GM21360 (cell line): ENCODE results near the gene KDM2B.

Experiments used
- ATAC-seq: cut with Tn5 transposase; IDR thresholded peaks from one replicate; pipeline ENCODE4 v1.9.1; 2021; ENCODE audit warnings: mild to moderate bottlenecking, moderate library complexity; ENCODE audit not compliant: unreplicated experiment

KDM2B gene

DNA sequence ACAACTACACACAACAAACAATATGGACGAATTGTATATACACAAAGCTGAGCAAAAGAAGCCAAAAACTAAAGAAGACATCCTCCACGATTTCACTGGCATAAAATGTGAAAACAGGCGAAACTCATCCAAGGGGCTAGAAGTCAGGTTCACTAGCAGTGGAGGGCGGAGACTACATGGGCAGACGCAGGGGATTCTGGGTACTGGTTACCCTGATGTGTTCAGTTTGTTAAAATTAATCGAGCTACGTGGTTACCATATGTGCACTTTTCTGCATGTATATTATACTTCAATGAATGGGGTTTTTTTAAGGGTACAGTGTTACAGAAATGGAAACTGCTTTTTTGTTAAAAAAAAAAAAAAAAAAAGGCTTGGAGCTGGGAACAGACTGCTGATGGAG is 12.3 kb downstream of the KDM2B start:
- ATAC-seq = no peak

DNA sequence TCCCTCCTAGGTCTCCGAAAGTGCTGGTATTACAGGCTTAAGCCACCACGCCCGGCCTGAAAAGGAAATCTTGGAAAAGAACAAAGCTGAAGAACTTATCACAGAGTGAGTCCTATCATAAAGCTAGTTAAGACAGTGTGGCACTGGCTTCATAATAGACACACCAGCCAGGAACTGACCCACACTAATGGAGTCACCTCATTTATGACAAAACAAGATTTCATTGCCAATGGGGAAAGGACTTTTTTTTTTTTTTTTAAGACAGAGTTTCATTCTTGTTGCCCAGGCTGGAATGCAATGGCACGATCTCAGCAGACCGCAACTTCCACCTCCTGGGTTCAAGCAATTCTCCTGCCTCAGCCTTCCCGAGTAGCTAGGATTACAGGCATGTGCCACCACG is 15.7 kb downstream of the KDM2B start:
- ATAC-seq = no peak

DNA sequence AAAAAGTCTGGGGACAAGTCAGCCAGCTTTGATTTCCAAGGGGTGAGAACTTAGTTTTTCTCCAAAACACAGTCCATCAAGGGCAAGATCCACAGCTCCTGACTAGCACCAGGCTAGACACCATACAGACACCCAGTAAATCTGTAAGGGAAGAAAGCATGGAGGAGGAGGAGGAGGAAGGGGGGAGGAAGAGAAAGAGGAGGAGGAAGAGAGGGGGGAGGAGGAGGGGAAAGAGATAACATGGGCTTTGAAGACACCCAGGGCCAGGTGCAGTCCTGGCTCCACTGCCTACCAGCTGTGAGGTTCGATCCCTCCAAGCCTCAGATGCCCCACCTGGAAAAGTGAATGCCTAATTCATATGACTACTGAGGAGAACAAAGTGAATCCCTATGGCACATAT is 18.3 kb downstream of the KDM2B start:
- ATAC-seq = no peak

DNA sequence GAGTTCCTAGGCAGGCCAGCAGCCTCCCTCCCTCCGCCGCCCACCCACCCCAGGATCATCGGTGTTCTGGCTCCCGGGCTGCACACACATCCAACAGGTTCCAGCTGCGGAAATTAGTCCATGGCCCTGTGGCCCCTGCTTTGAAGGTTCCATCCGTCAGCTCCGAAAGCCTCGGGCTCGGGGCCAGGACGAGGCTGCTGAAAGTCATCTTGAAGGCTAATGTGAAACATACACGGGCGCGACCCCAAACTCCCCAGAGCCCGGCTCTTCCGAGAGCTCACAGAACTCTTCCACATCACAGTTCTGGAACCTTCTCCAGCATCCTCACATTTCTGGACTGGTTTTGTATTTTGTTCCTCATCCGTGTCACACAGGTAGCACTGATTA is 19.8 kb downstream of the KDM2B start:
- ATAC-seq = no peak

DNA sequence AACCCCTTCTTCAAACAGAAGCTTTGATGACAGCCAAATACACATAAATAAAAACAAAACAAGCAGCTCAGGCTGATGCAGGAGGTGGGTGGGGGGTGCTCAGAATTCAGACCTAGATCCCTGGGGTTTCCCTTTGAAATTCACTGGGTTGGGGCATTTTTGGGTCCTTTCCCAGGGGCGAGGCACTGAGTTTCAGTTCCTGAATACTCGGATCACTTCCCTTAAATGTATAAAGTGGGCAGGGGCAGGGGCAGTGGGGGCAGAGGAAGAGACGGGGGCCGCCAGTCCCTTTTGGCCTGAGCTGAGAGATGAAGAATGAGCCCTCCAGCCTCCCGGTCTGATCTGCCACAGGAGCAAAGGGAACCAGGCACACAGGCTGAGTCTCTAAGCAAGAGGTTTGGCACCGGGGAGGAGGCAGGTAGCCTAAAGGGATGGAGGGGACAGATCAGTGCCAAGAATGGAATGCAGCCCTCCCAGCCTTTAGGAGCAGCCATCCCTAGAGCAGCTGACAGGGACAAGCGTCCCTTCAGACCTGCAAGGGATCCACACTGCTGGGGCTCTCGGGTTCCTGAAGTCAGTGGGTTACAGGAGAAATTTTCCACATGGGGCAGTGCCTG is 20.3 kb downstream of the KDM2B start:
- ATAC-seq = no peak

DNA sequence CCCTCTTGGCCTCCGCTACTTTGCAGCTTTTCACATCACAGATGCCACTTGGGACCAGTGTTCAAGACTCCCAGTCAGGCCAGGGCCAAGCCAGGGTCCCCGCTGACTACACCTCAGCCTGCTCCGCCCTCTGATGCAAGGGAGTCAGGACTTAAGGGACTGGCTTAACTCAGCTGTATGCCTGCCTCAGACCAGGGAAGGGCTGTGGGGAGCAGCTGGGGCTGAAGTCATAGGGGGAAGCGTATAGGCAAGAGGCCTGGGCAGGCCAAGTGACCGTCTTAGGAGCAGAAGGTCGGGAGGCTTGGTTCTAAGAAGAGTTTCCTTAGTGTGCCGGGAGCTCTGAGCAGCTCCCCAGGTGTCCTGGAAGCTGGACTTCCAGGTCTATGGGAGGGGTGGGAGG is 21.9 kb downstream of the KDM2B start:
- ATAC-seq = no peak

DNA sequence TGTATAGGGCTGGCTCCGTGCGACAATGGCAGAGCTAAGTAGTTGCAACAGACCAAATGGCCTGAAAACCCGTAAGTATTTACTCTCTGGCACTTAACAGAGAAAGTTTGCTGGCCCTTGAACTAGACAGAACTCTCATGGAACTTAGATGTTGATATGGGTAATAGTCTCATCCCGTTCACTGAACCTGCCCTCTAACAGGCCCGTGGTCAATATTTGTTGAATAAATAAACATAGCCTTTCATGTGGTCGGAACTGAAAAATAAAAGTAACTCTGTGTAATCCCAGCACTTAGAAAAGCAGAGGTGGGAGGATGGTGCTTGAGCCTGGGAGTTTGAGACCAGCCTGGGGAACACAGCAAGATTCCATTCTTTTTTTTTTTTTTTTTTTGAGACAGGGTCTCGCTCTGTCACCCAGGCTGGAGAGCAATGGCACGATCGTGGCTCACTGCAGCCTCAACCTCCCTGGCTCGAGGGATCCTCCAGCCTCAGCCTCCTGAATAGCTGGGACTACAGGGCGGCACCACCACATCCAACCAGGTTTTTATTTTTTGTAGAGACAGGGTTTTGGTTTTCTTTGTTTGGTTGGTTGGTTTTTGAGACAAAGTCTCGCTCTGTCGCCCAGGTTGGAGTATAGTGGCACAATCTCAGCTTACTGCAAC is 29.7 kb downstream of the KDM2B start:
- ATAC-seq = no peak

DNA sequence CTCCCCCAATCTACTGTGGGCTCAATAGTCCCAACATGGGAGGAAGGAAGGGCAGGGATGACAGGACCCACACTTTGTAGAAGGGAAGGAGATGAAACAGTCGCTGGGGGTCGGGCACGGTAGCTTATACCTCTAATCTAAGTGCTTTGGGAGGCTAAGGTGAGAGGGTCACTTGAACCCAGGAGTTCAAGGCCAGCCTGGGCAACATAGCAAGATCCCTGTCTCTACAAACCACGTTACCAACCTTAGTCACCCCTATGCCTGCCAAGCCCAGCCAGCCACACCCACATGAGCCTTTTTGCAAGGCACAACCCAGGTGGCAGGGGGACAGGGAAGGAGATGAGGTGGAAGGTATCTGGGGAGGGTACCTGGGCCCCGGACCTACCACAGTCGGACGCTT is 31.7 kb downstream of the KDM2B start:
- no peak for ATAC-seq

DNA sequence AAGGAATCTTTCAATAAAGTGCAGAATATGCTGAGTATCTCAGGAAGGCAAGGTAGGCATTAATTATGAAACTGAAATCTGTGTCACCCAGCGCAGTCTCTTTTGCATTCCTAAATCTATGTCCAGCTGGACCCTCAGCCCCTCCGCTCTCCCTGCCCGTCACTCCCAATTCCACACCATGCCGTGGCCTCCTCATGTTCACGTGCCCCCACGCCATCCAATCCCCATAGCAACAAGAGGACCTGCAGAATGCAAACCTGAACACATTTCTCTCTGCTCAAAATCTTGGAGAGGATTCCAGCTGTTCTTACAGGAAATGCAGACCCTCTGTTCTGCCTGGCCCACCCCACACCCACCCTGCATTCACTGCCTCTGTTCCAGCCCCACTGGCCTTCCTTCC is 35.3 kb downstream of the KDM2B start:
- ATAC-seq = no peak

DNA sequence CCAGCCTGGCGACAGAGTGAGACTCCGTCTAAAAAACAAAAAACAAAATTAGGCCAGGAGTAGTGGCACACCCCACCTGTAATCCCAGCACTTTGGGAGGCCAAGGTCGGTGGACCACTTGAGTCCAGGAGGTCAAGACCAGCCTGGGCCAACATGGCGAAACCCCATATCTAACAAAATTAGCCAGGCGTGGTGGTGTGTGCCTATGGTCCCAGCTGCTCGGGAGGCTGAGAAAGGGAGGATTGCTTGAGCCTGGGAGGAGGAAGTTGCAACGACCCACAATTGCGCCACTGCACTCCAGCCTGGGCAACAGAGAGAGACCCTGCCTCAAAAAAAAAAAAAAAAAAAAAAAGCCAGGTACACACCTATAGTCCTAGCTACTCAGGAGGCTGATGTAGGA is 37.0 kb downstream of the KDM2B start:
- ATAC-seq = no peak

DNA sequence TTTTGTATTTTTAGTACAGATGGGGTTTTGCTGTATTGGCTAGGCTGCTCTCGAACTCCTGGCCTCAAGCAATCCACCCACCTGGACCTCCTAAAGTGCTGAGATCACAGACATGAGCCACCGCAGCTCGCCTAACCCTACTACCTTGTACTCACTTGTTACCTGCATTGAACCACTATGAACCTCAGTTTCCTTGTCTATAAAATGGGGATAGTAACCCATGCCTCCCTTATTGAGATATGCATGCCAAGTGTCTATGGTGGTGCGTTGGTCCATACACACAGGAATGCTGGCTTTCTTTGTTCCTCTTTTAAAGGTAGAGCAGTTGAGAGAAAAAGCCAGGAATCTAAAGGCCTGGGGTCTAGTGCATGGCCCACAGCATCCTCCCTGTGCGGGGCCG is 40.9 kb downstream of the KDM2B start:
- ATAC-seq = no peak

DNA sequence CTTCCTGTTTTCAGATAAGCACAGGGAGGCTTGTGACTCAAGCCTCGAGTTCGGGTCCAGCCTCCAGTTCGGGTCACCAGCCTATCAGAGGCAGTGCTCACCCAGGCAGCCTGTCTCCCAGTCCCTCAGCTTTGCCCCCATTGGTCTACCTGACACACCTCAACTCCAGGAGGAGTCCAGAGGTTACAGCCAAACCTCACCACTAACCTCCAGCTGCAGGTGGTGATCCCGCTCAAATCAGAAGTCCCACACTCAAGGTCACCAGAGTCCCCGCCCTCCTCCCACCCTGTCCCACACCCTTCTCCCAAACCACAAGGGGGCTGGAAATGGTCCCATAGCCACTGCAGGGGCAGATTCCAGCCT is 42.1 kb downstream of the KDM2B start:
- no peak for ATAC-seq

DNA sequence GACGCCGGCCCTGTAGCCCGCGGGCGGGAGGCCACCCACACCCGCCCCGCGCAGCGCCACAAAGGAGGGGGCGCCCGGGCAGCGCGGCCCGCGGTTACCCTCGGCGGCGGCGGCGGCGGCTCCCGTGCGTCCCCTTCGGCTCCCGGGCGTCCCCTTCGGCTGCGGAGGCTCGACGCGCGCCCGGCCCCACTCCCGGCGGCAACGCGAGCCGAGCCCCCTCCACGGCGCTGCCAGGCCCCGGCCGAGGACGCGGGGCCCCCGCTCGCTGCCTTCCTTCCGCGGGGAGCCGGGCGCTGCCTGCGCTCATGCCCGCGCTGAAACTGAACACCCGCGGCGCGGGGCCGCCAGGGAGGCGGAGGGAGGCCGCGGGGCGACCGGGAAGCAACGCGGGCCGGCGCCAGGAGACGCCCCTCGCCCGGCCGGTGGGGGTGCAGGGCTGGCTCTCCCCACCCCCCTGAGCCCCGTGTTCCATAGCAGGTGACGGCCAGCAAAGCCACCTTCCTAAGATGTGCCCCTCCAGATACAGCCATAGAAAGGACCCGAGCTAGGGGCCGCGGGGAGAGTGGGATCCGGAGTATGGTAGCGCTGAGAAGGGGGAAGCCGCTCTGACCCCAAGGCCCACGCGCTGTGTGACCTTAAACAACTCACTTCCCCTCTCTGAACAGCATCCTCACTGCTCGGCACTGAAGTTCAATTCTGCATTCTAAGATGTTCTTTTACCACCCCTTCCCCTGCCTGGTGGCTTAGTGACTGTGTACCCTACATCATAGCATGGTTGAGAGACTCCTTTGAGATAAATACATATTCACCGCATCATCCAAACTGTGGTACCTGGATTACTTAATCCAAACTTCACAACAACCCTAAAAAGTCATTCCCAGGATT is 42.8 kb downstream of the KDM2B start:
- peak; percentile 1 for ATAC-seq

DNA sequence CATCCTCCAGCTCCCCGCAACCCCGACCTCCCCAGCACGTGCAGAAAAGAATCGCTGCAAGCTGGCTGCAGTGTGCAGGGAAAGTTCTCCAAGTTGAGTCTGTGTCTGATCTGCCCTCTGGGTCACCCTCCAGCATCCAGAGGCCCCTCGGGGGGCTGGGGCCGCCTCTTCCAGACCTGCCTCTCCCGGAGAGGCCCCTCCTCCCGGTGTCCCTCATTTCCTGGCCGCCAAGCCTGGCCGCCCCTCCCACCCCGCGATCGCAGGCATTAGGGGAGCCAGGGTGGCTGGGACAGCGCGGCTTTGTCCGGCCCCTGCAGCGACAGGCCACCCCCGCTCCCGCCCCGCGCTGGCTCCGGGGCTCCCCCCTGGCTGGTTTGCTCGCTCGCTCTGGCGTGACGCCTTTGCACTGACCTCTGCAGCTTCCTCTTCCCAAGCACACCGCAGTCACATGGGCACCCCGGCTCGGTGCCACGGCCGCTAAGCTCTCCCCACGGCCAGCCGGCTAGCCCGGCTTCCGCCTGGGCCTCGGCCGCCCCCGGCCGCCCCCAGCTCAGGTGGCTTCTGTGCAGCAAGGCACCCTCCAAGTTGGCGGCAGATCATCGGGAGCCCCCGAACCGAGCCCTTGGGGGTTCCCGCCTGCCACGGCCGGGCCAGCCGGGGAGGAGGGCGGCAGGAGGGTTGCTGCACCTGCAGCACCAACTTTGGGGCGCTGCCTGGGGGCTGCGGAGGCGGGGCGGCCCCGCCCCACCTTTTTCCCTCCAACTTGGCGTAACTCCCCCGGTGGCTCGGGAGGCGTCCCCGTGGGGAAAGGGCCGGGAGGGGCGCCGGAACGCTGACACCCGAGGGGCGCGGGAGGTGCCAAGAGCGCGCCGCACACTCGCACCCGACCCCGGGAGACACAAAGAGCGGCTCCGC is 43.7 kb downstream of the KDM2B start:
- ATAC-seq = peak; percentile 62

DNA sequence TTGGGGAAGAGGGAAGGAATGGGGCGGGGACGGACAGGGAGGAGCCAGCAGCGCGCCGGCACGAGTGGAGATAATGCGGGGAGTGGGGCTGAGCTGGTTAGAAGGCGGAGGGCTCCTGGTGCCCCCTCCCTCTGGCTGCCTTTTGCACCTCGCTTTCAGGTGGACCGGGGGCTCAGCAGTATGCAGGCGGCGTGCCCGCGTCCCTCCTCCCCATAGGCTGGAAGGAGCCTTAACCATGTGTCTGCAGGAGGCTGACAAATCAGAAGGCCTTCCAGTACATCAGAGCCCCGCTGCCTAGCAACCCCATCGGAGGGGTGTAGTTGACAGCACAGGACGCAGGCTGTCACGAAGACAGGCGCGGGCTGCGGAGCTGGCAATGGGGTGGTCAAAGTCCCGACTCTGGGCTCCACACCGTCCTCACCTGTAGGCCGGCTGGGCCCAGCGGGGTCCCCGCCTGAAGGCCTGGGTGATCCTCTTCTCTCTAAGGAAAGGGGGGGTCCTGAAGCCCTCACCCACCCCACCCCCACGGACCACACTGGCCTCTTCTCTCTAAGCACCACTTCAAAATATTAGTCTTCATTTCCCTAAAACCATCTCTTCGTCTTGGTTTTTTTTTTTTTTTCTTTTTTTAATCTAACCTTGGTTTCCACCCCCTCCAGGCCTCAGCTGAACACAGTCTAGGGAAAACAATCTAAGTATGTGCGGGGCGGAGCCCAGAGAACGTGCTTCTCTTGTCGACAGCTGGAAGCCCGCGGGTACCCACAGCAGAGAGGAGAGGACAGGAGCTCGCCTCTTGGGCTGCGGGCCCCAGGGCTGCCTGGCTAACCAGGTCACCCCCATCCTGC is 44.5 kb downstream of the KDM2B start:
- ATAC-seq = peak; percentile 37

DNA sequence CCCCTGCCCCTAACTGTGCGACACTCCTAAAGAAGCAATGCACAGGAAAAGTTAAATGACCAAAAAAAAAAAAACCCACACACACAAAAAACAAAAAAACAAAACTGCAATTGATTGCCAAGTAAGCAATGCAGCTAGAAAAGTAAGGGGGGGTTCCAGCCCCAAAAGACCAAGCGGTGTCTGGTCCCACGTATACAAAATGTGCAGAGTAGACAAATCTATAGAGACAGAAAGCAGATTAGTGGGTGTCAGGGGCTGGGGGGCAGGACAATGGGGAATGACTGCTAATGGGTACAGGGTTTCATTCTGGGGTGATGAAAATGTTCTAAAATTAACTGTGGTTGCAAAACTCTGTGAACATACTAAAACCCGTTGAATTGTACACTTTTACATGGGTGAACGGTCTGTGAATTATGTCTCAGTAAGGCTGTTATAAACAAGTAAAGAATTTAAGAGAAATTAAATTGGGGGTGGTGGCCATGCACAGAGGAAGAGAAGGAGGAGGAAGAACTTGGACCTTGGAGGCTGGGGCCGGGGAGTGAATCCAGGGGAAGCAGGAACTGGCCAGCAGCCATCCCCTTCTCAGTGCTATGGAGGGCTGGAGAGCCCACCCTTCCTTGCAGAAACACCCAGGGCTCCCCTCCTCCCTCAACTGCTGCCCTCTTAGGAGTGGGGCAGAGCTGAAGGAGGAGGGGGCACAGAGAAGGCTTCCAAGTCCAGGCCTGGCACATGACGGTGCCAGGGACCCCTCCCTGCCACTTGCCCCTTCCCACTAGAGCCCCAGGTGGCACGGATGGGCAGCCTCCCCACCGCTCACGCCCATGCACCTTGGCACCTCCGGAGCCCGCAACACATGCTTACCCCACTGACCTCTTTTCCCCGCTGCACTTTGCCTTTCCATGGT is 45.4 kb downstream of the KDM2B start:
- no peak for ATAC-seq

DNA sequence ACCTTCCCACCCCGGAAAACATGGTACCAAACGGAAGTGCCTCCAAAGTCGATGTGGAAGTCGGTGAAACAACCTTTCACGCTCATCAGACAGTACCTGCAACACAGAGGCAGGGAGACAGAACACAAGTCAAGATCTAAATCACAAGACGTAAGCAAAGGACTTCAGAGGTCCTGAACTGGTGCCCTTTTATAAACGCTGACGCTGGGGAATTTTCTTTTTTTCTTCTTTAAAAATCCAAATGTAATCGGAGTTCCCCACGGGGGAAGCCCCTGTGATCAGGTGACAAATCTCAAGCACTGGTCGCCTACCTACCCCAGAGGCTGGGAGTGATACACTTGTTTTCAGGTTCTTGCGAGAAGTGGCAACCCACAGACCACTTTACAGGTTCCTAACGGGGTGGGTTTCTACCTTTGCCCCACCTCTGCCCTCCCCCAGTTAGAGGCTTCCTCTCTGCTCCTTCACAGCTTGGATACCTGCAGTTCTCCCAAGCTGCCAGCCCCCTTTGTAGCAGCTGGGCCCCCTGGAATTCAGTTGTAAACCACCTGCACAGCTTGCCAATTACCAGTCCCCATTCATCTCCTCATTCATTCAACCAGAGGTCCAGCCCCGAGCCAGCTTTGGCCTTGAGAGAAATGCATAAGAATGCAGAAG is 46.2 kb downstream of the KDM2B start:
- no peak for ATAC-seq

DNA sequence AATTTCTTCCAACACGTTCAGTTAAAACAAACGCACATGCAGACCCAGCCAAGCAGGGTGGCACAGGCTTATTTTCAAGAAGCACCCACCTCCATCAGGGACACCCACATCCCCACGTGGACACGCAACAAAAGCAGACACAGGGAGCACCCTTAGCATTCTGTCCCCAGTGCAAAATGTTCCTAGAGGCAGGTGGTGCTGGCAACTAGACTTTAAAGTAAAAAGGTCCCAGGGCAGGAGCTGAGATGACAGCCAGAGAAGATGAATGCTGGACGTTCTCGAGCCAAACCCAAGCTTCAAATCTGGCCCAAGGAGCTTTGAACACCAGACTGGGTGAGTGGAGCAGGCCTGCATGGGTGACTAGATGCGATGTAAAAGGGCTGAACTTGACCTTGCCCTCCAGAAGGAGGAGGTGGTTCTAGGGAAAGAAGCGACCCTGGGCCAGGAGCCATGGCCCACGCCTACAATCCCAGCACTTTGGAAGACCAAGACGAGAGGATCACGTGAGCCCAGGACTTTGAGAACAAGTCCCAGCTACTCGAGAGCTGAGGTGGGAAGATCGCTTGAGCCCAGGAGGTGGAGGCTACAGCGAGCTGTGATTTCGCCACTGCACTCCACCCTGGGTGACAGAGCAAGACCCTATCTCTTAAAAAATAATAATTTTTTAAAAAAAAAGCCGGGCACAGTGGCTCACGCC is 47.3 kb downstream of the KDM2B start:
- ATAC-seq = no peak
